ENCODE data around the gene RPN2.

The RPN2 gene

GRCh38 chr20:37201827-37202162 lies 22.7 kb downstream of the RPN2 start:
- no peak for TF ChIP-seq CTCF (conservative IDR thresholded peaks at IDR 0.05; ENCODE audit: low read depth, low read length)
- no peak for DNase-seq (ENCODE audit: low read depth)
- no peak overlapping the region for H3K4me3 ChIP-seq (ENCODE audit: low read length)

- no peak overlapping the region for H3K4me3 ChIP-seq (ENCODE audit: low read length)
- peak; percentile 92 for TF ChIP-seq CTCF (conservative IDR thresholded peaks at IDR 0.05; ENCODE audit: low read depth, low read length)
- peak; percentile 68 for DNase-seq (ENCODE audit: low read depth)
Observed at GRCh38 chr20:37202267-37202943, 23.3 kb downstream of the RPN2 start.

GRCh38 chr20:37204056-37204455 lies 24.9 kb downstream of the RPN2 start:
- no peak for DNase-seq (ENCODE audit: low read depth)
- H3K4me3 ChIP-seq (ENCODE audit: low read length) = no peak overlapping the region
- TF ChIP-seq CTCF (conservative IDR thresholded peaks at IDR 0.05; ENCODE audit: low read depth, low read length) = no peak

- DNase-seq (ENCODE audit: low read depth) = no peak
- no peak overlapping the region for H3K4me3 ChIP-seq (ENCODE audit: low read length)
- no peak for TF ChIP-seq CTCF (conservative IDR thresholded peaks at IDR 0.05; ENCODE audit: low read depth, low read length)
Observed at GRCh38 chr20:37205130-37205529, 26.0 kb downstream of the RPN2 start.

GRCh38 chr20:37205794-37206193 lies 26.7 kb downstream of the RPN2 start:
- DNase-seq (ENCODE audit: low read depth) = no peak
- TF ChIP-seq CTCF (conservative IDR thresholded peaks at IDR 0.05; ENCODE audit: low read depth, low read length) = no peak
- H3K4me3 ChIP-seq (ENCODE audit: low read length) = no peak overlapping the region

GRCh38 chr20:37207171-37207570 lies 28.0 kb downstream of the RPN2 start:
- no peak for TF ChIP-seq CTCF (conservative IDR thresholded peaks at IDR 0.05; ENCODE audit: low read depth, low read length)
- no peak for DNase-seq (ENCODE audit: low read depth)
- no peak overlapping the region for H3K4me3 ChIP-seq (ENCODE audit: low read length)

- no peak for DNase-seq (ENCODE audit: low read depth)
- no peak overlapping the region for H3K4me3 ChIP-seq (ENCODE audit: low read length)
- TF ChIP-seq CTCF (conservative IDR thresholded peaks at IDR 0.05; ENCODE audit: low read depth, low read length) = no peak
Observed at GRCh38 chr20:37209193-37209592, 30.1 kb downstream of the RPN2 start.
